GM19238 (cell line): ENCODE results near the gene C22orf39.
A peak's percentile ranks its signal among the peaks of the same experiment; 100 is the strongest.
"Not testable (repeated sequence)": the region's sequence is repeated elsewhere in the genome, so short reads cannot be mapped to it uniquely, and the experiment has no call there.

ENCODE experiments used
- DNase-seq: peaks from one replicate; pipeline ENCODE4 v3.0.0; 2011; ENCODE audit warnings: low spot score; ENCODE audit not compliant: insufficient read length

The C22orf39 gene

GRCh38 chr22:19454156-19454555 is 6.6 kb upstream of the C22orf39 start:
- DNase-seq, result no peak

GRCh38 chr22:19453718-19454117 is 6.2 kb upstream of the C22orf39 start:
- no peak for DNase-seq

GRCh38 chr22:19451570-19451969 is 4.1 kb upstream of the C22orf39 start:
- DNase-seq, result no peak

- no peak for DNase-seq
Observed at GRCh38 chr22:19450363-19451175, 3.1 kb upstream of the C22orf39 start.

GRCh38 chr22:19449422-19449767 is 1.9 kb upstream of the C22orf39 start:
- no peak for DNase-seq

GRCh38 chr22:19448739-19449421 is 1.4 kb upstream of the C22orf39 start:
- DNase-seq, result no peak

- peak; percentile 84 for DNase-seq
Observed at GRCh38 chr22:19448076-19448607, 631 bp upstream of the C22orf39 start.

GRCh38 chr22:19446603-19447329 is 745 bp downstream of the C22orf39 start:
- no peak for DNase-seq

GRCh38 chr22:19445279-19445982 is 2.1 kb downstream of the C22orf39 start:
- DNase-seq, result not testable (repeated sequence)

GRCh38 chr22:19443544-19444211 is 3.8 kb downstream of the C22orf39 start:
- no peak for DNase-seq

- no peak for DNase-seq
Observed at GRCh38 chr22:19442166-19442565, 5.3 kb downstream of the C22orf39 start.

- no peak for DNase-seq
Observed at GRCh38 chr22:19440411-19441195, 6.9 kb downstream of the C22orf39 start.

- no peak for DNase-seq
Observed at GRCh38 chr22:19438298-19438697, 9.2 kb downstream of the C22orf39 start.

GRCh38 chr22:19436444-19437161 is 10.9 kb downstream of the C22orf39 start:
- not testable (repeated sequence) for DNase-seq

GRCh38 chr22:19434829-19435580 is 12.5 kb downstream of the C22orf39 start:
- DNase-seq, result no peak

- DNase-seq, result no peak
Observed at GRCh38 chr22:19434401-19434800, 13.1 kb downstream of the C22orf39 start.

- peak; percentile 93 for DNase-seq
Observed at GRCh38 chr22:19432133-19432851, 15.2 kb downstream of the C22orf39 start, which contains the start of gene MRPL40. Gene MRPL40 (plus strand): TSS chr22:19432545. CDS start chr22:19432555, 10 bp downstream.

- peak; percentile 74 for DNase-seq
Observed at GRCh38 chr22:19431649-19432132, 15.8 kb downstream of the C22orf39 start, which contains the start of gene HIRA. Gene HIRA (minus strand): TSS chr22:19431733. CDS start chr22:19431476, 257 bp downstream.
